NCI-H146 (cell line): ENCODE results near the gene GAL3ST1.
"Not testable (repeated sequence)": the region's sequence is repeated elsewhere in the genome, so short reads cannot be mapped to it uniquely, and the experiment has no call there.

Experiments used
- DNase-seq: peaks from one replicate; lab custom pipeline; 2025; lab: John Stamatoyannopoulos, UW

The GAL3ST1 gene

GRCh38 chr22:30564761-30565119 is 9.7 kb downstream of the GAL3ST1 start:
- DNase-seq = peak; percentile 27

GRCh38 chr22:30564045-30564760 is 10.3 kb downstream of the GAL3ST1 start:
- no peak for DNase-seq

DNA sequence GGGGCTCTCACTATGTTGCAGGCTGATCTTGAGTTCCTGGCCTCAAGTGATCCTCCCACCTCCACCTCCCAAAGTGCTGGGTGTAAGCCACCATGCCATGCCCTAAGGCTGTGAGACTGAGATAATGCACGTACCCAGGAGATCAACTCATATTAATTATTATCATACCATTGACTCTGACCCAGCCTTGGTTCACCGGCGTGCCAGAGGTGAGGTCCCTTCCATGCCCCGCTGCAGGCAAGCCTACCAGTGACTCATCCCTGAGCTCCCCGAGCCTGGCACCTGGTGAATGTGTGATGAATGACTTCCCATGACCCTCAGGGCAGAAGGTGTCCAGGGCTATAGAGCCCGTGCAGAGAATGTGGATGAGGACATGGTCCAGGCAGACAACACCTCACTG is 12.1 kb downstream of the GAL3ST1 start:
- no peak for DNase-seq

GRCh38 chr22:30561402-30562189 is 12.9 kb downstream of the GAL3ST1 start:
- DNase-seq = no peak

DNA sequence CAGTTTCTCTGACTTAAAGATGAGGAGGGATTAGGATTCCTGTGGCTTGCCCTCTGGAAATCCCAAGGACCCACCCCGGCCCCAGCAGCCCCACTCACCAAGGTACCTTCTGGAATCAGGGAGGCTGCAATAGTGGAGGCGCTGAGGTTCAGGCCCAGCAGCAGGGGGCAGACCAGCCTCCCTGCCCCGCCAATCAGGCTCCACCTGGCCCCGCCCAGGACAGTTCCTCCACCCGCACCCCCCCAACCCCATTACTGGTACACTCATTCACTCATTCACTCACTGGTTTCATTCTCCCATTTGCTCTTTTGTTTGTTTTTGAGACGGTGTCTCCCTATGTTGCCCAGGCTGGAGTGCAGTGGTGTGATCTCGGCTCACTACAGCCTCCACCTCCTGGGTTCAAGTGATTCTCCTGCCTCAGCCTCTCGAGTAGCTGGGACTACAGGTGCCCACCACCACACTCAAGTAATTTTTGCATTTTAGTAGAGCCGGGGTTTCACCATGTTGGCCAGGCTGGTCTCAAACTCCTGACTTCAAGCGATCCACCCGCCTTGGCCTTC is 13.7 kb downstream of the GAL3ST1 start:
- not testable (repeated sequence) for DNase-seq

DNA sequence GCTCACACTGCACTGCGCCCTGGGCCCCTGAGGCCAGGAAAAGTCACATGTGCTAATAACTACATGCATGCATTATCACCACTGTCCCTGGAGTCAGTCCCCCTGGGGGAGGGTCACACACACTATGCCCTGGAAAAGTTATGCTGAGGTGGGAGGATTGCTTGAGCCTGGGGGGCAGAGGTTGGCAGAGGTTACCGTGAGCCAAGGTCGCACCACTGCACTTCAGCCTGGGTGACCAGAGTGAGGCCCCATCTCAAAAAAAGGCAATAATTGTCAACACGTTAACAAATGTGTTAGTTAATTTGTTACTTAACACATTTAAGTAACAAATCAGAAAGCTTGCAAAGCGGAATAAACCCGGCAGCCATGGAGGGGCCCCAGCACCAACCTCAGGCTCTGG is 14.6 kb downstream of the GAL3ST1 start:
- DNase-seq = no peak

- DNase-seq = no peak
Measured at GRCh38 chr22:30557243-30557642, 17.2 kb downstream of the GAL3ST1 start.

DNA sequence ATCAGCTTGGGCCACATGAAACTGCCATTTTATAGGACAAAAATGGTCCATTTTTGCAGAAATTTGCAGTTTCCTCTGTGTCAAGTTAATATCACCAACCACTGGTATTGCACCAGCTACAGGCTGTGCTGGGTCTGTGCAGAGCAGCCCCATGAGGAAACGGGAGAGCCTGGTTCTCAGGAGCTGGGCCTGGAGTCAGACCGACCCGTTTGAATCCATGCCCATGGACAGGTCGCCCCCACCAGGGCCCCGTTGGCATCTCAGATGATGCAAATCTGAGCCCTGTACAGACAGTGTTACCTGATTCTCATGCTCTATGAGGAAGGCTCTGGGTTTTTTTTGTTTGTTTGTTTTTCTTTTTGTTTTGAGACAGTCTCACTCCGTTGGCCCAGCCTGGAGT is 18.1 kb downstream of the GAL3ST1 start:
- DNase-seq = no peak

DNA sequence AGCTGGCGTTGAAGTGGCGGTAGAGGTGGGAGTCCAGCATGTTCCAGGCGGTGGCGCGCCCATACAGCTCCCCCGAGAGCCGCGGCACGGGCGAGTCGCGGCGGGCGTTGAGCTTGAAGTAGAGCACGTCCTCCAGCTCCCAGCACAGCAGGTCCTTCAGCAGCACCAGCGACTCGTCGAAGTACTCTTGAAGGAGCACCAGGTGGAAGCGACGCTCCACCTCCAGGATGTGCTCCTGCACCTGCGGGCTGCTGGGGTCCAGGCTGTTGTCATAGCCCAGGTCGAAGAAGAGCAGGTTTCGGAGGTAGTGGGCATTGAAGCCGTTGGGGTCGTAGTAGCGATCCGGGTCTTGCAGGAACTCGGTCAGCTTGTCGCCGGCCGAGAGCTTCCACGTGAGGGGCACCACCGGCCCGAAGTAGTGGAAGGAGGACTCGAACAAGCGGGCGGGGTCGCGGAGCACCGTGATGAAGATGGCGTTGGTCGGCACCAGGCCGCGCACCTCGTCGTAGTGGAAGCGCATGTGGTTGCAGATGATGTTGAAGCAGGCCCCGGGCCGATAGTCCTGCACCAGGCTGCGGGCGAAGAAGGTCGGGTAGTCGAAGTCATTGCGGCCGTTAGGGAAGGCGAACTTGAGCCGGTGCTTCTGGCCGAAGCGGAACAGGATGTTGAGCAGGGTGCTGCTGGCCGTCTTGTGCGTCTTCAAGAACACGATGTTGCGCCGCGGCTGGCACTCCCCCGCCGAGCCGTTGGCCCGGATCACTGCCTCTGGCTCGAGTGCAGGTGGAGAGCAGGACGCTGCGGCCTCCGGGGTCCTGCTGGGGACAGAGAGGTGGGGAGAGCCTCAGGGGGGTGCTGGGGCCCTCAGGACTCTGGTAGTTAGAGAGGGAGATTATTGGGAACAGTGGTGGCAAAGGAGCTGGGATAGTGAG is 18.9 kb downstream of the GAL3ST1 start:
- no peak for DNase-seq

- no peak for DNase-seq
Measured at GRCh38 chr22:30553971-30554370, 20.5 kb downstream of the GAL3ST1 start.

GRCh38 chr22:30552719-30553118 is 21.7 kb downstream of the GAL3ST1 start:
- no peak for DNase-seq

GRCh38 chr22:30551813-30552212 is 22.7 kb downstream of the GAL3ST1 start:
- not testable (repeated sequence) for DNase-seq

GRCh38 chr22:30547188-30547587 is 27.3 kb downstream of the GAL3ST1 start:
- DNase-seq = no peak

GRCh38 chr22:30546616-30547015 is 27.8 kb downstream of the GAL3ST1 start, which contains the start of gene SEC14L6:
Gene SEC14L6 (minus strand): TSS chr22:30546741. CDS start chr22:30546682, 59 bp downstream.
- no peak for DNase-seq

DNA sequence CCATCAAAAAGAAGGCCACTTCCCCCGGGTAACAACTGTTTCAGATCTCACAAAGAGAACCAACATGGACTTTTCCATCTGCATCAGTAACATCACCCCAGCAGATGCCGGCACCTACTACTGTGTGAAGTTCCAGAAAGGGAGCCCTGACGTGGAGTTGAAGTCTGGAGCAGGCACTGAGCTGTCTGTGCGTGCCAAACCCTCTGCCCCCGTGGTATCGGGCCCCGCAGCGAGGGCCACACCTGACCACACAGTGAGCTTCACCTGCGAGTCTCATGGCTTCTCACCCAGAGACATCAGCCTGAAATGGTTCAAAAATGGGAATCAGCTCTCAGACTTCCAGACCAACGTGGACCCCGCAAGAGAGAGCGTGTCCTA is 31.7 kb downstream of the GAL3ST1 start:
- no peak for DNase-seq

- peak; percentile 18 for DNase-seq
Measured at GRCh38 chr22:30541961-30542810, 32.3 kb downstream of the GAL3ST1 start.

DNA sequence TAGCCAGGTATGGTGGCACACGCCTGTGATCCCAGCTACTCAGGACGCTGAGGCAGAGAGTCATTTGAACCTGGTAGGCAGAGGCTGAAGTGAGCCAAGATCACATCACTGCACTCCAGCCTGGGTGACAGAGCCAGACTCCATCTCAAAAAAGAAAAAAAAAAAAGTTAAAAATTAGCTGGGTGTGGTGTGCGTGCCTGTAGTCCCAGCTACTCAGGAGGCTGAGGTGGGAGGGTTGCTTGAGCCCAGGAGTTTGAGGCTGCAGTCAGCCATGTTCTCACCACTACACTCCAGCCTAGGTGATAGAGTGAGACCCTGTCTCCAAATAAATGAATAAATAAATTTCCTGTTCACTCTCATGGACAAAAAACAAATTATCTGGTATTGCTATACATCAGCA is 33.0 kb downstream of the GAL3ST1 start:
- DNase-seq = not testable (repeated sequence)

DNA sequence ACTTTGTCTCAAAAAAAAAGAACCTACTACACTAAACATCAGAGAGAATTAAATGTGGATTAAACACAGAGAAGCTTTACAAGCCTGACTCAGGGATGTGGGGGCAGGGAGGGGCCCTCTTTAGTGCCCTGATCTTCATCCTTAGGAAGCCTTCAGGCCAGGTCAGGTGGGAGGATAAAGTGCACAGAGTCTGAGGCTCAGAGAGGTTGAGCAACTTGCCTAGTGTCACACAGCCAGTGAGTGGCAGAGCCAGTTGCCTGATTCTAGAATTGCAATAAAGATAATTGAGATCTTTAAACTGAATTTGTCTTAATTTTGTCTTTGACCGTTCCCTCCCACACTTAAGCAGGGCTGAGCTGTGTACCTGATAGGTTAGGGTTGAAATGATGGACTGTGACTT is 35.1 kb downstream of the GAL3ST1 start:
- DNase-seq = no peak

DNA sequence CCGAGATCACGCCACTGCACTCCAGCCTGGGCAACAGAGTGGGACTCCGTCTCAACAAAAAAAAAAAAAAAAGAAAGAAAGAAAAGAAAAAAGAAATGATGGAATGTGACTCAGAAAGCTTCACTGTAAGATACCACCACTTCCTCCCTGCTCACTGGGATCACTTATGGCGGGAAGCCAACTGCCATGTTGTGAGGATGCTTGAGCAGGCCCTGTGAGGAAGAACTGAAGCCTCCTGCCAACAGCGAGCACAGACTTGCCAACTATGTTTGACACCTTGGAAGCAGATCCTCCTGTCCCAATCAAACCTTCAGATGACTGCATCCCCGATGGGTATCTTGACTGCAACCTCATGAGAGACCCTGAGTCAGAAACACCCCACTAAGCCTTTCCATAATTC is 36.2 kb downstream of the GAL3ST1 start:
- no peak for DNase-seq

- no peak for DNase-seq
Measured at GRCh38 chr22:30537083-30537731, 37.3 kb downstream of the GAL3ST1 start.

DNA sequence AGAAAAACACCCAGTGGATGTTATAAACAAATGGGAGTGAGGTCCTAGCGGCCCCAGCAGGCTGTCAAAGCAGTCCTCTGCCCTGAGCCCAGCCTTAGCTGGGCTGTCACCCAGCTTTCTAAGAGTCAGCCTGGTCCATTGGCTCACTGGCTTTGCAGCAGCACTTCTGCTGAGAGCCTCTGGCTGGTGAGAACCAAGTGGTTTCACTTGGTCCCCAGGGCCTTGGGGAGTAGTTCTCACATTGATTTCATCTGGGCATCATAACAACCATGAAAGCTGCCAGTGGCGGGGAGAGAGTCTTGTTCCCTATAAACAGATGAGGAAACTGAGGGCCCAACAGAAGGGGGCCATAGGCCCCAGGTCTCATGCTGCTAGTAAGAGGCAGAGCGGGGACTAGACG is 39.3 kb downstream of the GAL3ST1 start:
- DNase-seq = no peak
